NCI-H2227 treated with DMSO at 0.1 percent for 48 hours (cell line): ENCODE results near the gene DNAJC11.
"Not testable (repeated sequence)": the region's sequence is repeated elsewhere in the genome, so short reads cannot be mapped to it uniquely, and the experiment has no call there.

Experiments
- DNase-seq: peaks from one replicate; lab custom pipeline; 2025; lab: John Stamatoyannopoulos, UW

DNAJC11 gene

DNA sequence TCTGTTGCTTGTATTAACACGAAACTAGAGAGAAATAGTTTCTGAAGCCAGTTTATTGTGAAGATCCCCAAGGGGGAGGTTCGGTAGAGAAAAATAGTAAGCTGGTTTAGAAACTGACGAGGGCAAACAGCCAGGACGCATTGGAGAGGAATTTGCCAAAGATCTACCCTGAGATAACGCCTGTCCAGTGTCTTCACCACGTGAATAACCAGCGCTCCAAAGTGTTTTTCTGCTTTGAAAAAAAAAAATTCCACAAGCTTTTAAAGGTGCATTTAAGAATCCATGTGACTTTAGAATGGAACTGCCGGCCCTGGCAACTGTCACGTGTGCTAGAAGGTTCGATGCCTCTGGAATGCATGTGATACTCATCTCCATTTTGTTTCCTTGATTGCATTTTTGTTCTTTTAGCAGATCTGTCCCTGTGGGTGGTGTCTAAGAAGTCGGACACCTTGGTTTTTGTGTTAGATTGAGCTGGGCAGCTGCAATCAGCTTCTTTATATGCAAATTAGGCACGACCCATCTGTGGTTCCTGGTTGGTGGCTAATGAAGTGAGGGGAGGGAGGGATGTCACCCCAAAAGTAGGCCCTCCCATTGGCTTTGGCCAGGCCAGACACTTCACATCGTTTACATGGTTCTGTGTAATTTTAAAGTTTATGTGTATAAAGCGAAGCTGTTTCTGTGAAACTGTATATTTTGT is 78.2 kb downstream of the DNAJC11 start:
- DNase-seq = no peak

DNA sequence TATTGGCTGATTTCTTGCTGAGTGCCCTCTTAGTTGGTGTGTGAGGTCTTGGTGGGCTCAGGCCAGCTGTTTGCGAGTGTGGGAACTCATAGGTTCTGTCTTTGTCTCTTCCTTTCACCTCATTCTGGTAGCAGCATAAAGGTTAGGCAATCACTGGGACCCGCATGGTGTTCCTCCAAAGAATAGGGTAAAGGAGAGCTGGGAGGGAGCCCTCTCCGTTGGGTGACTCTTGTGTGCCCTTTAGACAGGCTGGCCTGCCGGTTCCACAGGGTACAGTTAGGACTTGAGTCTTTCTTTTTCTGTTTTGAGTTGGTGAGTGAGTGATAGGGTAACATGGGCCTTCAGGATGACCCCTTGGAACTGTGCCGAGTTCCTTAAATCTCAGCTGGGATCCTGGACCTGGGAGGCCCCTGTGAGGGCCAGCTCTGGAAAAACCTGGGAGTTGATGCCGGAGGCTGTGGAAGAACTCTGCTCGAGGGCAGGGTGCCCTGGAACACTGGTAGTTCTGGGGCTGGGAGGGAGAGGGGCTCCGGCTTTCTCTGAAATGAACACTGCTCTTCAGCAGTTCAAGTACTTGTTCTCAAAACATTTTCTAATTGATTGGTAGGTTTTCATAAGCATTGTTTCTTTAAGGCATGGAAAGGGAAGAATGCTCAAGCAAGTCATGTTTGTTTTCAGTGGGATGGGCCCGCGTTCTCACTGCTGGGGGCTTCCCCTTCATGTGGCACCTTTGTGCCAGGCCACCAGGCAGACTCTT is 79.0 kb downstream of the DNAJC11 start:
- no peak for DNase-seq

DNA sequence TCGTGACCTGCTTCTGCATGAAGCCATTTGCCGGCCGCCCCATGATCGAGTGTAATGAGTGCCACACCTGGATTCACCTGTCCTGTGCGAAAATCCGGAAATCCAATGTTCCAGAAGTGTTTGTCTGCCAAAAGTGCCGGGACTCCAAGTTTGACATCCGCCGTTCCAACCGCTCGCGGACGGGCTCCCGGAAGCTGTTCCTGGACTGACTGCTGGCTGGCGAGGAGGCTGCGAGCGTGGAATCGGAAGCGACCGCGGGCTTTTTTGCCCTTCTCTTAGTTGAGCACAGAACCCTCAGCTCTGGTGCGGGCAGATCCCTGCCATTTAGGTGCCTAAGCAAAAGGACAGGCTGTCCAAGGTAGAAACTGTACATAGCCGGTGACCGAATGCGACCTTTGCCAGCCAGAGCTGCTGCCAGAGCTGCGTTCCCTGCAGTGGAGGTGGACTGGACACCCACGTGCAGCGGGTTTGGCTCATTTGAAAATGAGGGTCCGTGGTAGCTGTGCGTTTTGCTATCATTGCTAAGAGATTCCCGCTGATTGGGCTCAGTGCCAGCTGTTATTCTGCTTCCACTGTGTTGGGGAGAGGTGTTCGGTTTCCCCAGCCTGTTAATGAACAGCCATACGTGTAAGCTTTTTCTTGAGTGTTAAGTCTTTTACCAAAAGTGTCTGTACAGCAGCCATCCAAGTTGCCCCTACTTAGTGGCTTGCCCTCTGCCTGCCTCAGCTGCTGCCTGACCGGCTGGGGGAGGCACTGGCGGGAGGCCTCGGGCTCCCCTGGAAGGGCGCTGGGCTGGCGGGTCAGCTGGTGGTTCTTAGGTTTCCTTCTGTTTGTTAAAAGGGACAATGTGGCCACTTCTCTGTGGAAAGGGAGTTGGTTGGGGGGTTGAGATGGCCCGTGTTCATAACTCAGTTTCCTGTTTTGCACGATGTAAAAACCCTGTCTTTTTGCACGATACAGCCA is 79.9 kb downstream of the DNAJC11 start:
- DNase-seq = no peak

DNA sequence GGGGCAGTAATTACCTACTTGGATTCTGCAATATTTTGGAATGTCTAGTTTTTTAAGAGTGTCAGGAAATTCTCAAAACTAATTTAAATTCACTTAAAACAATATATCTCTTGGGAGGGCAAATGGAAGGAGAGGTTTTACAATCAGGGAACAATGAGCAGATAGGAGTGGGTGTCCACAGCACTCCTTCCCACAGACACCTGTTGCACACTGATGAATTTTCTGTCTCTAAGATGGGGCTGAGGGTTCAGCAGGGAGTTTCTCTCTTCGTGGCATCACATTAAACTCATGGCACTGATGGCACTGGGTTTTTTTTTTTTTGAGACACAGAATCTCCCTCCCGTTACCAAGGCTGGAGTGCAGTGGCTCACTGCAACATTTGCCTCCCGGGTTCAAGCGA is 82.6 kb downstream of the DNAJC11 start:
- no peak for DNase-seq

DNA sequence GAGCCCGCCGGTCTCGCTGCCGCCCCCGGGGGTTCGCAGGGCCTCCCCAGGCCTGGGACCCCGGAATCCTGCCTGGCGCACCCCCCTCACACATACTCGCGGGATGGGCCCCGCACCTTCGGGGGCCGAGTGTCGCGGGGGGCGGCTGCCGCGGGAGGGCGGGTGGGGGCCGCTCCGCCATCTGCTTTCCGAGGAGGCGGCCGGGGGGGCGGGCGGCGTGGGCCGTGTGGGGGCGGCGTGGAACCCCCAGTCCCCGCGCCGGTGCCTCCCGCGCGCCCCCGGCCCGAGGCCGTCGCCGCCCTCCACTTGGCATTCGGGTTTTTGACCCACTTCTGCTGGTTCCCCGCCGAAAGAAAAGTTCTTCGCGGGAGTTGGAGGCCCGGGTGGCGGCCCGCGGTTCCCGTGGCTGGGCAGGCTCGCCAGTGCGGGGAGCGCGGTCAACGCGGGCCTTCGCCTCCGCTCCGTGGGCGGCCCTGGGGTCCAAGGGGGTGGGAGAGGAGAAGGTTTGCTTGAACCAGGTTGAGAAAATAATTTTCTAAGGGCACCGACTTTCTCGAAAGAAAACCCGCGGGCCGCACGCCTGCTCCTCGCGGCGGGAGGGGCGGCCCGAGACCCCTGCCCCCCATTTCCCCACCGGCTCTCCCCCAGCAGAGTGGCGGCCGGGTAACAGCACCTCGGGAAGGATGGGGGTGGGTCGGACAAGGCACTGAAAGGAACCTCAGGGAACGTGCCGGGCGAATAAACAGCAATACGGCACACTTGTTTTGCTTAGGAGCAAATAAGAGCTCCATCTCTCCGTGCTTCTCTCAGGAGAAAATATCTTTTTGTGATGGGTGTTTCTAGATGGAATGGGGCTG is 86.5 kb downstream of the DNAJC11 start:
- DNase-seq = no peak

DNA sequence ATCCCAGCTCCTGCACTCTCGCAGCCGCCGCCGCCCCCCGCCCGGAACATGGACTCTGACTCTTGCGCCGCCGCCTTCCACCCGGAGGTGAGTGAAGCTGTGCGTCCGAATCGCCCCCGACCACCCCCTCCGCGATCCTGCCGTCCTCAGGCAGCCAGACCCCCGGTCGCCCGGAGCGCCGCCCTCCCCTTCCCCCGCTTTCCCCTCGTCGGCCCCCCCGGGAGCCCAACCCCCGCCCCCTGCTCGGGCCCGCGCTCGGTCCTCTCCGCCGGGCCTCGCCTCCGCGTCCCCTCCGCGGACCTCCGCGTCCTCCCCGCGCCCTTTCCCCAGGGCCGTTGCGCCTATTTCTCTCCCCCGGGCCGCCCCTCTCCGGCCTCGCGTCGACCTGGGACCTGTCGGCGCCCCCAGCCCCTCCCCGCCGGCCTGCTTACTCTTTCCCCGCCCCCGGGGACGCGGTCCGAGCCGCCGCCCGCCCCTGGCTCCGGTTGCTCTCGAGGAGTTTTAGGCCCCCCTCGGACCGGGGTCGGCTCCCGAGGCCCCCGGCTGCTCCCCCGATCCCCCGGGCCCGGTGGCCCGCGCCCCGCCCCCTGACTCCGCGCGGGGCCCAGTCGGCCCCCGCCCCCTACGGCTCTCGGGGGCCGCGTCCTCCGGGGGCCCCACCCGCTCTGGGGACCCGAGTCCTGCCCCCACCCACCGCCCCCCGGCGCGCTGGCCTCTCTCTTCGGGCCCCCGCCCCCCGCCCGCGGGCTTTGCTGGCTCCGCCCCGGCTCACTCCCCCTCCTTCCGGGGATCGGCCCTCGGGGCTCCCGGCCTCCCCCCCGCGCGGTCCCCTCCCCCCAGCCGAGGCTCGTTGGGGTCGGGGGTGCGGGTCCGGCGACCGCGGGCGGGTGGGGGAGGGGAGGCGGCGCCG is 87.3 kb downstream of the DNAJC11 start:
- no peak for DNase-seq

DNA sequence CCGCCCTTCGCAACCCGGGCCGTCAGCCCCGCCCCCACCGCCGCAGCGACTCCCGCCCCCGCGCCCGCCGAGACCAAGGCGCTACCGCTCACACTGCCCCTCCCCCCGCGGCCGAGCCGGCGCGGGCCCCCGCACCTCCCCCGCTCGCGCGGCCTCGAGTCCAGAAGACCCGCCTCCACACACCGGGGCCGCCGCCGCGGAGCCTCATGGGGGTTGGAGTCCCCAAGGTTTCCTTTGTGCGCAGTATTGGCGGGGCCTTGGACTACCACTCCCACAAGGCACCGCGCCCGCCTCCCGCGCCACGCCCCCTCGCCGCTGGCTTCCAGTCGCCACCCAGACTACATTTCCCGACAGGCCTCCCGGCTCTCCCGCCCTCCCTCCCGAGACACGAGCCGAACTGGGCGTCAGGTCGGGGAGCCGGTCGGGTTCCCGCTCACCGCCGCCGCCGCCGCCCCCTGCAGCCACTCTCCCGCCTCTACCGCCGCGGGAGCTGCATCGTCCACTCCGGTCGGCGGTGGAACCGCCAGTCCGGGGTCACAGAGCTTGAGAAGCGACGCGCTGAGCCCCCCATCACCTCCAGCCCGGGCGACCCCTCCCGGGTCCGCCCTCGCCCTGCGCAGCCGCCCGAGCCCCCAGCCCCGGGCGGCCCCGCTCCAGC is 88.1 kb downstream of the DNAJC11 start, which contains the start of gene PHF13:
TSS of gene PHF13 (plus strand) at position 371 of the 658 bp plus-strand sequence. CDS start 336 bp downstream, outside the sequence.
- DNase-seq = peak; percentile 99

DNA sequence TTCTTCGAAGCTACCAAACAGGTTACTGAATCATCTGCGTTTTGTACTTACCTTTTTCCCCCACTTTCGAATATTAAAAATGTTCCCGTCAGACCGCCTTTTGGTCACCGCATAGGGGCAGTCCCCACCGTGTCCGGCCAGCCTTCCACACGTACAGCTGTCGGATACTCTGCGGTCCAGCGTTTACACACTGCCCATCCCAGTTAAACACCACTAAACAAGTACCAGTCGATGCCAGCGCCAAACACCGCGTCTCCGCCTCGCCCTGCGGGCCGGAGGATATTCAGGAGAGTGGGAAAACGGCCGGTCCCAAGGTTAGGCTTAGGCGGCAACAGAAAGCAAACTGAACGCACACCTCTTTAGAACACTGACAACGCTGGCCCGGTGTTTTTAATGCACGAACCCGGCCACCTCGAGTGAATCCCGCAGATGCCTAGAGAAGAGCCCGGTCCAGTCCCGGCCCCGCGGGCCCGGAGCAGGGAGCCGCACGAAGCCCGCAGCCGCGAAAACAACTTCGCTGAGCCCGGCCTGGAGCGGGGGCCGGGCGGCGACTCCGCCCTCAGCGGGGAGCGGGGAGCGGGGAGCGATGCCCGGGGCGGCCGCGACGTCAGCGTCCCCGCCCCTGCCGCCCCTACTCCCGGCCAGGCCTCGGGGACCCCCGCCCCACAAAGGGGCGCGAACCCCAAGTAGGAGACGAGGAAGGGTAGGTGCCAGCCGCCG is 88.8 kb downstream of the DNAJC11 start:
- DNase-seq = peak; percentile 52

DNA sequence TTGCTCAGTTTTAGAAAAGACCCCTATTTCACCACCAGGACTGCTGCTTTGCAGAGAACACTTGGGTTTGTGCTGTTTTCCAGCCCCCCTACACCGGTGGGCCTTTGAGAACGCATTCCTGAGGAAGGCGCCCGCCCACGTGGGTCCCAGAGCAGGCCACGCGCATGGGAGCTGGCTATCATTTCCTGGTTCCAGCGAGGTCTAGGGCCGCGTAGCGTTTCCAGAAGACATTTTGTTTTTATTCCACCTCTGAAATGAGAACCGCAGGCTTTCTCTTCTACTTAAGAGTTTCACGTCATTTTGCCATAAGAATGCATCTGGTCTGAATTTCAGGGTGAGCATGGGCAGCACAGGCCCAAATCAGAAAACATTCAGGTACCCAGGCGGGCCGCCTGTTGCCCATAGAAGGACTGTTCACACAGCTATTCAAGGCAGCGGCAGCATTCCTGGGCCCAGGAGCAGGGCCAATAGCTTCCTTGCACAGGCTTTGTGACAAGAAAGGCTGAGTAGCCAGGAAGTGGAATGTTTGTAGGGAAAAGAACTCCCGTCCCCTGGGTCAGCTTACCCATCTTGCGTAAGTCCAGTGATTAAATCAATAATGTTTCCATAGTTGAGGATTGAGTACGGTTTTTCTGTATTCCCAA is 97.6 kb downstream of the DNAJC11 start:
- no peak for DNase-seq

DNA sequence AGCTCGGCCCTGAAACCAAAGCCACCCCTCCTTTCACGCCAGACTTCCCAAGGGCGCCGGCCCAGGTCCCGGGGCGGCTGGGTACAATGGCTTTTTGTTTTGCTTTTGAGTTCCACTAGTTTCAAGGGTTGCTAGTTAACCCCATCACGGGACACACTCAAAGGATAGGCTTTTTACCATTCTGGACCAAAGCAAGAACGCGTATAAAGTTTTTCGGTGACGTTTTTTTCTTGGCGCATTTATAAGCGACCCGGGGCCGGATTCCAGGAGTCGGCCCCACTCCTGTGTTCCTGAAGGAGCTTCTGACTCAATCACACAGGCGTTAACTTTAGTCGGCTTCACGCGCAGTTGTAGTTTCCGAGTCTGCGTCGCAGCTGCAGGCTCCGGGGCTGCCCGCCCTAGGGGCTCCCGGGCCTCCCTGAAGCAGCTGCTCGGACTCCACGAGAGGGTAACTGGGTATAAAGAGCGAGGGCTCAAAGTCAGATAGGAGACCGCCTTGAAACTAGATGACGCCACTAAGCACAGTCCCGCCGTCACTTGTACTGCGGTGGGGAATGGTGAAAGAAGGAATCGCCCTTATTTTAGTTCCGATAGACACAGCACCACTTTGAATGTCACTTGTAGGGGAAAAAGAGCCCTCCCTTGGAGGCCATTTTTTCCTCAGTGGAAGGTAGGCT is 98.2 kb downstream of the DNAJC11 start:
- DNase-seq = peak; percentile 65

DNA sequence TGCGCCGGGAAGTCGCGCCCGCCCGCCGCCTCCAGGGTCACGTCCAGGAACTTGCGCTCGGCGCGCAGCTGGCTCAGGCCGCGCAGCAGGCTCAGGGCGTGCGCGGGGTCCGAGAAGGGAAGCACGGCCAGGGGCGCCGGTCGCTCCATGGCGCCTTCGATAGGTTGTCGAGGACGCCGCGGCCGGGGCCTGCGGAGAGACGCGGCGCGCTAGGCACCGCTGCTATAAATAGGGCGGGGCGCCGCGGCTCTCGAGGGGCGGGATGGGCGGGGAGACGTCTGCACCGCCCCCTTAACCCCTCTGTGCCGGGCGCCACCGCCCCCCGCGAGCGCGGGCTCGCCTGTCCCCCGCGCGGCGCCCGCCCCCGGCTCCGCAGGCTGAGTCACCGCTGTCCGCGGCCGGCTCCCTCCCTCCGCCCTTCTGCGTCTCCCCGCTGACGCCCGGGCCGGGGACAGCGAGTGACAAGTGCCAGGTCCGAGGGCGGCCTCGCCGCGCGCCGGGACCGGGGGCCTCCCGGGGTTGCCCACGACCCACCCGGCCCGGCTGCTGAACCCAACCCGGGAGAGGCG is 98.9 kb downstream of the DNAJC11 start, which contains the start of gene KLHL21:
TSS of gene KLHL21 (minus strand) at position 201 of the 569 bp plus-strand sequence. CDS start at position 149, 52 bp downstream.
- DNase-seq = peak; percentile 79

DNA sequence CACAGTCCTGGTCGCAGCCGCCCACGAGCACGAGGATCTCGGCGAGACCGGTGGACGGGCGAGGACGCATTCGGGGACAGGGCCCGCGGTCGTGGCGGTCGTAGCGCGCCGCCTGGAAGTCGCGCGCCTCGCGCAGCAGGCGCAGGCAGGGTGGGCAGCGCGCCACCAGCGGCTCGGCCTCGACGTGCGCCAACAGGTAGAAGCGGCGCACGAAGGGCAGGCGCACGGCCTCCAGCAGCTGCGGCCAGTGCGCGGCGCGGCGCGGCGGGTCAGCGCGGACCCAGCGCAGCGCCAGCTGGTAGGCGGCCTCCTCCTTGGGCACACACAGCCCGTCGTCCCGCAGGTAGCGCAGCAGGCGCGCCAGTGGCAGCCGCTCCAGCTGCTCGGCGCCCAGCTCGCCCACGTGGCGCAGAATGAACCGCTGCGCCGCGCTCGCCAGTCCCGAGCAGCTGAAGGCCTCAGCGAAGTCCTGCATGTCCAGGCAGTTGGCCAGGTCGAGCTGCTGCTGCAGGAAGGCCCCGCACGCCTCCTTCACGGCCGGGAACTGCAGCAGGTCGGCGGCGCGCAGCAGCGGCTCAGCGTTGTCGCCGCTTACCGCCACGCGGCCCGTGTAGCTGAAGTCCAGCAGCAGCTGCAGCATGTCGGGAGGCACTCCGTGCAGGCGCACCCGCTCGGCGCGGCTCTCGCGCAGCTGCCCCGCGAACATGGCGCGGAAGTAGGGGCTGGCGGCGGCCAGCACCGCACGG is 99.5 kb downstream of the DNAJC11 start:
- peak; percentile 79 for DNase-seq

DNA sequence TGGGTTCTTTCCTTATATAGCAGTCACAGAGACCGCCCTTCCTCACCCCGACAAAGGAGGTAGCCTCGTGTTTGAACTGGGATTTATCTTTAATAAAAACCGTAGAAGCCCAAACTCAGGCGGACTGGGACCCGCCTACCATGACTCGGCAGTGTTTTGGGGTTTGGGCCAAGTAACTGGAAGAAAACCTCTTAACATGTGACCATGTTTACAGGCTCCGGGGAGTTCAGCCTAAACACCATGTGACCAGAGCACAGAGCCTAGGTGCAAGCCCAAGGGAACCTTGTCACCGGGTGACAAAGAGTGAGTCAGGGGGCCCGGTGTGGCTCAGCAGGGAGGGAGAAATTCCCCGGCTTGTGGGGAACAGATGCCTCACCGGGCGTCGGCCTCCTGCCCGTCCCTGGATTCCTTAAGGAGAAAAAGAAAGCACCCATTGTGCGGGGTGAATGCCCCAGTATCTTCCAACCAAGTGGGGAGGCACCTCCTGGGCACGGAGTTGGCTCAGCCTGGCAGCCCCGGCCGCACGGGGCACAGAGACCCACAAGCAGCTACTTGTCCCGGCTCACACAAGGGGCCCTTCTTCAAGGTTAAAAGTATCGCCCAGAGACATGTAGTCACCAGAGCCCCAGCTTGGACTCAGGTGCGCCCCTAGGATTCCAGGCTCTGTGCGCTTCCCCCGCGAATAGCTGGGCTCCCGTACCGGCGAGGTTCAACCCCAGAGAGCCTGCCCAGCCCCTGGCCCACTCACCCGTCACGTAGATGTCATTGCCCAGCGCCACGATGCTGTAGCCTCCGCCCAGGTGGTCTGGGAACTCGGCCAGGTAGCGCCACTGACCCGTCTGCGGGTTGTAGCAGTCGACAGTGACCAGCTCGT is 100.3 kb downstream of the DNAJC11 start:
- DNase-seq = no peak

DNA sequence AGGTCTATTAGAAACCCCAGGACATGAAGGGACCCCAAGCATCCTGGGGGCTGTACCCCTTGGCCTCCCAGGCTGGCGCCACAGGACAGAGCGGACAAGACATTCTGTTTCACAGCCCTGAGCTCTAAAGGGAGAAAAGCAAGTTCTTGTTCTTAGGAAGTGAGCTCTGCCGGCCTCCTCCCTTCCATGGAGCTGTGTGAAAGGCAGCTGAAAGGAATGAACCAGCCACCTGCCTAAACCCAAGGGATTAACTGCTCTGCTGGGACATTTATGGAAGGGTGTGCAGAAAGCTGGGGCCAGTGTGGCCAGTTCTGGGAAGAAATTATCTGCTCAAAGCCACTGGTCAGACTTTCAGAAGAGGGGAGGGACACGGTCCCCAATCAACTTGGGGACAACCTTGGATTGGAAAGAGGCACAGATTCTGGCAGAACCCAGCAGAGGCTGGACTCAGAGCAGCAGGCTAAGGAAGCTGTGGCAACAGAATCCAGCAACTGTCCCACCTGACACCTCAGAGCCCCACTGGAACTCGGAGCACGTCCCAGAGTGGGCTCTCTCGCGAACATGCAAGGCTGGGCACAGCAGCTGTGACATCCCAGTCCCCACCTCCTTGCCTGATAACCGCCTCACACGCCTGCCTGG is 101.1 kb downstream of the DNAJC11 start:
- DNase-seq = no peak

DNA sequence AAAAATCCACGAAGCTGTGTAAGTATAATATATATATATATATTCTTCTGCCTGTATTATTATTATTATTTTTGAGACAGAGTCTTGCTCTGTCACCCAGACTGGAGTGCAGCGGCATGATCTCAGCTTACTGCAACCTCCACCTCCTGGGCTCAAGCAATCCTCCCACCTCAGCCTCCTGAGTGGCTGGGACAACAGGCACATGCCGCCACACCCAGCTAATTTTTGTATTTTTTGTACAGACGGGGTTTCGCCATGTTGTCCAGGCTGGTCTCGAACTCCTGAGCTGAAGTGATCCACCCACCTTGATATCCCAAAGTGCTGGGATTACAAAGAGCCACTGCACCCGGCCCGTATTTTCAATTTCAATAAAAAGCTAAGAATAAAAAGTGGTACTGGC is 101.6 kb downstream of the DNAJC11 start:
- DNase-seq = not testable (repeated sequence)
